Measurements from ENCODE around the gene APLF.
"Not testable (repeated sequence)": the region's sequence is repeated elsewhere in the genome, so short reads cannot be mapped to it uniquely, and the experiment has no call there.

APLF gene

DNA sequence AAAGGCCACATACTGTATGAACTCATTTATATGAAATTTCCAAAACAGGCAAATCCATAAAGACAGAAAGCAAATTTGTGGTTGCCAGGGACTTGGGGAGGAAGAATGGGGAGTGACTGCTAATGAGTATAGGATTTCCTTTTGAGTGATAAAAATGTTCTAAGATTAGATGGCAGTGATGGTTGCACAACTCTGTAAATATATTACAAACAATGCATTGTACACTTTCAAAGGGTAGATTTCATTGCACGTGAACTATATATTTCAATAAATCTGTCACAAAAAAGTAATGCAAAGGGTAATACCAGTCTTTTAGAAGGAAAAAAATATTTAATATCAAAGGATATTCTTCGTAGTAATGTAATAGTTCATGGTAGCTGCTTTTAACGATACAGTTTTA is 112.3 kb downstream of the APLF start:
- DNase-seq (ENCODE audit: low read depth in 2 of 2), result no peak

DNA sequence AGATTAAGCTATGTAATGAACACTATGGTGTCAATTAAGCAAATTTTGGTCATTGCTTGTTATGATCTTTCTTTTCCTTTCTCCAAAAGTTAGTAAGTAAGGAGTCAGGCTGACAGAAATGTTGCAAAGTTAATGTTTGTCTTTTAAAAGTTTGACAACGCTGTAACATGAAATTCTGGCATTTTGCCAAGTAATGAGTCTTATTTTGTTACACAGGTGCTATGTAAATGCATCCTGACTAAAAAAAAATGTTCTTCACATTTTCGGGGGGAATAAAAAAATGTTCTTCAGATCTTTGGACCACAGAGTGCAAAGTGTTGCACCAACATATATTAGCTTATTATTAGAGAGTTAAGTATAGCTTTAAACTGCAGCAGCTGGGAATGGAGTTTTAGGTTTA is 121.2 kb downstream of the APLF start:
- DNase-seq (ENCODE audit: low read depth in 2 of 2), result no peak

DNA sequence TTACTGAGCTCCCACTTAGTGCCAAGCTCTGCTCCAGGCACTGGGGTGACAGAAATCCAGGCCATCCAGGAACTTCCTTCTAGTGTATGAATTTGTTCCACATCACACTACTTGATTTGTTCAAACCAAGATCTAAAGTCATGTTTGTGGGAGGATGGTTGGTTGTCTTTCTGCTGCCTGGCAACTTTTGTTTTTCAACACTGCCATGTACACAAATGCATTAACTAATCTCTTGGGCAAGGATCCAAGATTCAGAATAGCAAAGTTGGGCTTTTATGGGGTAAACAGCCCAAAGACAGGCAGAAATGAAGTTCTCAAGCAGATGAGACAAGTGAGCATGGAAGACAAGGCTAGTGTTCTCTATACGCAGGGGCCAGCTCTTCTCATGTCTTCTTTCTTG is 122.6 kb downstream of the APLF start:
- DNase-seq (ENCODE audit: low read depth in 2 of 2), result no peak

DNA sequence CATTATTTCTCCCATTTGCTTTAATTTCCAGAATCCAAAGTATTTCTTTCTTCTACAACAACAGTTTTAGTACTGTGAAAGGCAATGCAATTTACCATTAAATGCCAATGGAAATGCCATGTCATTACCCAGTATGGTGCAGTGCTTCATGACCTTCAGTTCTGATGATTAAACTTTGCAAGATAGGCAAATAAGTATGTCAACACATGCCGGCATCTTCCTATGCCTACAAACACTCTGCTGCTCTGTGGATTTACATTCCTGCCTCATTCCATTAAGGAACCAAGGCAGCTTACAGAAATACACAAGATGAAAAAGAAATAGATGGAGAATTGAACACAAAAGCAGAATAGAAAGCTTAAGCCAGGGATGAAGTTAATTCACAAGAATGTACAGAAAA is 123.3 kb downstream of the APLF start:
- no peak for DNase-seq (ENCODE audit: low read depth in 2 of 2)

DNA sequence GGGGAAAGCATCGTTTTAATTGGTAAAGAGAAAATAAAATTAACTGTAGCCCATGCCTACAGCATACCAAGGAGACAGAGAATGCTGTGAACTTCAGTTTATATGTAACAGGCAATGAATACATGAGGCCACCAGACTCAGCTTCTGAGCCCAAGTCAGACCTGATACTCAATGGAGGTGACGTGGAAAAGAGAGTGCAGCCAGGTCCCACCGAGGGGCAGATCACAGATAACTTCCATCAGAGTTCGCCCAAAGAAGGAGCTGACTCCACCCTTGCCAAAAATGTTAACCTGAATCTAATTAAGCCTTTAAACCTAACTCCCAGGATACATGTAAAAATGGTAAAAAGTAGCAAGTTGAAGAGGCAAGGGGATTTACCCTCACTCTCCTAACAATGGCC is 123.8 kb downstream of the APLF start:
- DNase-seq (ENCODE audit: low read depth in 2 of 2), result no peak

DNA sequence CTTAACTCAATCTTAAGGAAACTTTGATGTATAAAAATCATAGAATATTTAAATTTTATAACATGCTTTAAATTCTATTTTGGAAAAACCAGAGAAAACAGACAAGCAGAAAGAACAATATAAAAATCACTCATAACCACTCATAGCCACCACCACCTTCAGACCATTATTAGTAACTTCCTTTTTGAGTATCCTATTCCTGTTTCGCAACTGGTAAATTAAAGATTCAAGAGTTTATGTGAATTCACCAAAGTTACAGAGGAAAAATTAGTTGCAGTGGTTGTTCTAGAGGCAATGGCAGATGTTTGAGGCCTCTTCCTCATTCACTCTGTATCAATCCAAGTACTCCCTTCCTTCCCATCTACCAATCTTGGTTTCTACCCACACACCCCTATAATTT is 126.7 kb downstream of the APLF start:
- DNase-seq (ENCODE audit: low read depth in 2 of 2), result no peak

DNA sequence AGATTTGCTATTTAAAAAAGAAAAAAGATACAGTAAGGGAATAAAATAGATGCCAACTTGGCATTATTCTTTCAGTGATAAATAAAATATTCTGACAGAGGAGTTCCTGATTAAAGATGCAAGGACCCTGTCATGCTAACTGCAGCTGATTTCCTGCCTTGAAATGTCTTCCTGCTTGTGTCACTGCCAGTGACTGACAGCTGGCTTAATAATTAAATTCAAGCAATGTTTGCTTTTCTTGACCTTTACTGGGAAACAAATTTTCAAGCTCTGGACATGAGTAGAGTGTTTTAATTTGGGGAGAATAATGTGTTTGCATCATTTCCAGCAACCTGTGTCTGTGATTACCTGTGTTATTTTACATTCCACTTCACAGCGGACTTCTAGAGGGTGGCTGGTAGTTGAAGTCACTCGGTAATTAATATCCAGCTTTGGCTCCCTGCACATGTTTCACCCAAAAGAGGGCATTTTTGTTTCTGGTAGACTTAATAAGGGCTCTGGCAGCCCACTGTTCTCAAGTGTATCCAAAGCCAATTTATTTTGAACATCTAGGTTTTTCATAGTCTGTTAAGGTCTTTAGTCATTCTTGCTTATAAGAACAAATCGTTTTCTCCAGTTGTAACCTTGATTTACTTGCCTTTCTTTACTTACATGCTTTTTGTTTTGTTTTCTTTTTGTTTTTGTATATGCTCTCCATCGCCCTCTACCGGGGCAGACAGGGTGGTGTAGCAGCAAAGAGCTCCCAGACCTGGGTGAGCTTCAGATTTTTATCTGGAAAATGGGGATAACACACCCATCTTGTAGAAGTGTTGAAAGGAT is 127.5 kb downstream of the APLF start:
- DNase-seq (ENCODE audit: low read depth in 2 of 2), result peak in 1 of 2 donors; percentile 8

DNA sequence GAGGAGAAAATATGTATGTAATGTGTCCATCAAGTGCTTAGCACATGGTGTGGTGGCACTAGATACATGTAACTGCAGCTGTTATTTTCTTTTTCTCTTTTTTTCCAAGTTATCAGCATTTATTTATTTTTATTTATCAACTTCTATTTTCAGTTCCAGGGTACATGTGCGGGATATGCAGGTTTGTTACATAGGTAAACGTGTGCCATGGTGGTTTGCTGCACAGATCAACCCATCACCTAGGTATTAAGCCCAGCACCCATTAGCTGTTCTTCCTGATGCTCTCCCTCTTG is 128.1 kb downstream of the APLF start:
- not testable (repeated sequence) for DNase-seq (ENCODE audit: low read depth in 2 of 2)

DNA sequence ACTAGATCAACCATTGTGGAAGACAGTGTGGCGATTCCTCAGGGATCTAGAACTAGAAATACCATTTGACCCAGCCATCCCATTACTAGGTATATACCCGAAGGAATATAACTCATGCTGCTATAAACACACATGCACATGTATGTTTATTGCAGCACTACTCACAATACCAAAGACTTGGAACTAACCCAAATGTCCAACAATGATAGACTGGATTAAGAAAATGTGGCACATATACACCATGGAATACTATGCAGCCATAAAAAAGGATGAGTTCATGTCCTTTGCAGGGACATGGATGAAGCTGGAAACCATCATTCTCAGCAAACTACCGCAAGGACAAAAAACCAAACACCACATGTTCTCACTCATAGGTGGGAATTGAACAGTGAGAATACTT is 133.1 kb downstream of the APLF start:
- DNase-seq (ENCODE audit: low read depth in 2 of 2), result not testable (repeated sequence)

DNA sequence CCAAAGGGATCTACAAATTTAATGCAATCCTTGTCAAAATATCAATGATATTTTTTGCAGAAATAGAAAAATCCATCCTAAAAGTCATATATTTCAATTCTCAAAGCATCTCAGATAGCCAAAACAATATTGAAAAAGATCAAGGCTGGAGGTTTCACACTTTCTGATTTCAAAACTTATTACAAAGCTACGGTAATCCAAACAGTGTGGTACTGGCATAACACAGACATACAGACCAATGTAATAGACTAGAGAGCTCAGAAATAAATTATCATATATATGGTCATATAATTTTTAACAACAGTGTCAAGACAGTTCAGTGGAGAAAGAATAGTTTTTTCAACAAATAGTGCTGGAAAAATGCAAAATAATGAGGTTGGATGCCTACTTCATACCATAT is 135.7 kb downstream of the APLF start:
- no peak for DNase-seq (ENCODE audit: low read depth in 2 of 2)

DNA sequence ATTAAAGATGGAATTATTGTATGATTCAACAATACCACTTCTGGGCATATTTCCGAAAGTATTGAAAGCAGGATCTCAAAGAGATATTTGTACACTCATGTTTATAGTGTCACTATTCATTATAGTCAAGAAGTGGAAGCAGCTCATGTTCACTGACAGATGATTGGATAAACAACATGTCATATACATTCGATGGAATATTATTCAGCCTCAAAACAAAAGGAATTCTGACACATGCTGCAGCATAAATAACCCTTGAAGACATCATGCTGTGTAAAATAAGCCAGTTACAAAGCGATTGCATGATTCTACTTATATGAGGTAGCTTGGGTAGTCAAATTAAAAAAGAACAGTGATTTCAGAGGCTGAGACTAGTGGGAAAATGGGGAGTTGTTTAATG is 136.7 kb downstream of the APLF start:
- no peak for DNase-seq (ENCODE audit: low read depth in 2 of 2)

DNA sequence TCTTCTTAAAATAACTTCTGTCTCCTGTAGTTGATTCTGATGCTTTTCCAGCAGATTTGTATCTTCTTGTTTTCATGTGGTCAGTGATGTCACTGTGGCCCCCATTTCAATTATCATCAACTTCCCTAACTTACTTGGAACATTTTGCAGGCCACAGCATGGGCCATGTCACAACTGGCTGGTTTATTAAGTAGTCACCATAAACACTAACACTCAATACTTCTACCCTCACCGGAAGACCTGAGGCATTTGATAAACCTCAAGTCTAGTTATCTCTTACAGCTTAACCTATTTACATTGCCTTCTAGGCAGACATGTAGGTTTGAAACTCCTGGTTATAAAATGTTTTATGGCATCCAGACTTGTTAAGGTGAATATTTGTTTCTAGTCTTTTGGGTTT is 138.6 kb downstream of the APLF start:
- DNase-seq (ENCODE audit: low read depth in 2 of 2), result no peak

DNA sequence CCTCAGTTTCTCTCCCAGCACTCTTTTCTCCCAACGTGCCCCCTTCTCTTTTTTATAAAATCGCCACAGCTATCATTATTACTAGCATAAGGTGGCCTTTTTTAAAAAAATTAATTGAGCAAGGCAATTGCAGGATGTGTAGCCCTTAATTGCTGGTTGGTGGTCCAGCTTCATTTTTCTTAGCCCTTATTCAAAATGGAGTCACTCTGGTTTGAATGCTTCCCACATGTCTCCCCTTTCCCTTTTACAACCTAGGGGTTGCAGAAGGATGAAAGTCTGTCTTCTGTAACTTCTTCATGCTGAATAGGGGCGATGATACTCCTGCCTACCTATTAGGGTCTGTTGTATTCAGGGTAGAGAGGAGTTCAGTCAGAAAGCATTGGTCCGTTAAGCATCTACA is 139.4 kb downstream of the APLF start:
- DNase-seq (ENCODE audit: low read depth in 2 of 2), result no peak

DNA sequence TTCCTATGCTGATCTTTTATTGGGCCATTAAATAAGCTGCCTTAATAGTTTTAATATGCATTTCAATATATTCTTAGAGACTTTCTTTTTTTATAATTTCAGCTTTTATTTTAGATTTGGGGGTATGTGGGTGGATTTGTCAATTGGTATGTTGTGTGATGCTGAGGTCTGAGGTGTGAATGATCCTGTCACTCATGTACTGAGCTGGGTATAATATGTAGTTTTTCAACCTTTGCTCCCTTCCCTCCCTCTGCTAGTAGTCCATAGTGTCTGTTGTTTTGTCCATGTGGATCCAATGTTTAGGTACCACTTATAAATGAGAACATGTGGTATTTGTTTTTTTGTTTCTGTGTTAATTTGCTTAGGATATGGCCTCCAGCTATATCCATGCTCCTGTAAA is 140.5 kb downstream of the APLF start:
- DNase-seq (ENCODE audit: low read depth in 2 of 2), result no peak

DNA sequence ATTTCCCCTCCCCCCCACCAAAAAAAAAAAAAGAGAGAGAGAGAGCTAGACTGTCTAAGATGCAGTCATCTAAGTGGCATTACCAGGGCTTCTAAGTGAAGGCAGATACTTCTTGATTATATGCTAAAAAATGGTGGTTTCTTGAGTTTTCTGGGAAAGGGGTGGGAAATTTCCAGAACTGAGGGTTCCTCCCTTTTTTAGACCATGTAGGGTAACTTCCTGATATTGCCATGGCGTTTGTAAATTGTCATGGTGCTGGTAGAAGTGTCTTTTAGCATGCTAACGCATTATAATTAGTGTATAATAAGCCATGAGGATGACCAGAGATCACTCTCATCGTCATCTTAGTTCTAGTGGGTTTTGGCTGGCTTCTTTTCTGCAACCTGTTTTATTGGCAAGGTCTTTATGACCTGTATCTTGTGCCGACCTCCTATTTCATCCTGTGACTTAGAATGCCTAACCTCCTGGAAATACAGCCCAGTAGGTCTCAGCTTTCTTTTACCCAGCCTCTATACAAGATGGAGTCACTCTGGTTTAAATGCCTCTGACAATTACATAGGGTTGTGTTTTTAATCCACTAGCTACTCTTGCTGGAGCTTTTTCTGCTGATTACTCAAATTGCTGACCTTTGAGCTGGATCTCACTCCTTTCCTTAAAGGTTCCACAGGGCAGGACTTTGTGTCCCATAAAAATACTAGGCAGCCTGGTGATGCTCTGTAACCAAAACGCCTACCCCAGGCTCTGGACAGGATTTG is 145.6 kb downstream of the APLF start:
- no peak for DNase-seq (ENCODE audit: low read depth in 2 of 2)

DNA sequence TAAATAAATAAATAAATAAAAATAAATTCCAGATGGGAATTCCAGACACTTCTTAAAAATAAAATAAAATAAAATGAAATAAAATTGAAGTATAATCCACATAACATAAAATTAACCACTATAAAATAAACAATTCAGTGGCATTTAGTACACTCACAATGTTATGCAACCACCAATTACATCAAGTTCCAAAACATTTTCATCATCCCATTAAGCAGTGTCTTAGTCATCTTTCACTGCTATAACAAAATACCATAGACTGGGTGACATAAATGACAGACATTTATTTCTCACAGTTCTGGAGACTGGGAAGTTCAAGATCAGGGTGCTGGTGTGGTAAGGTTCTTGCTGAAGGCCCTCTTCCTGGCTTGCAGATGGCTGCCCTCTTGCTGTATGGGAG is 153.4 kb downstream of the APLF start:
- no peak for DNase-seq (ENCODE audit: low read depth in 2 of 2)

DNA sequence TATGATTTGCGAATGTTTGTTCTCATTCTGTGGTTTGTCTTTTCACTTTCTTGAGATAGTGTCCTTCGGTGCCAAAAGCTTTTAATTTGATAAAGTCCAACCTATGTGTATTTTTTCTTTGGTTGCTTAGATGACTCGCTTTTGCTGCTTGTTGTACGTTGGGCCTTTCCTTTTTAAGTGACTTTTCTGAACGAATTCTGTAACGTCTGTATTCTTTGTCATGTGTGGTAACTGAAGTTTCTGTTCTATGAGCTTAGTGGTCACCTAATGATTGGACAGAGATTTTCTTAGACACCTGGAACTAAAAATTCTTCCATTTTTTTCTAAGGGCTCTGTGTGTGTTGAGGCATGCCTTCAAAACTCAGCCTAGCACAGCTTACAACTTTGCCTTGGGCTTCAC is 156.4 kb downstream of the APLF start:
- no peak for DNase-seq (ENCODE audit: low read depth in 2 of 2)

DNA sequence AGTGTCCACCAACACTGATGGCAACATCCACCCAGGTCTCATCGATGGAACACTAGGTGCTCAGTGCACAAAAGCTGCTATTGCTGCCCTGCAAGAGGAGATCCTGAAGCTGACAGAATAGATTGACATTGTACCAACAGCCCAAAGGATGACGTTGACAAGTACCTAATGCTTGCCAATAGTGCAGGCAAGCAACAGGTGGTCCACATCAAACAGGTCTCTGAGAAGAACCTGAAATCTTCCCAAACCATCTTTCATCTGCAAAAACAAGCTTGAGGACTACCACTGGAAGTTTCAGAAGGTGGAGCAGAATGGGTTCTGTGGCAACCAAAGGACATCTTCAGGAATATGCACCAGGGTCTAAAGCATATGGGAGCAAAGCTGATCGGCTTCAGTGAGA is 160.2 kb downstream of the APLF start:
- DNase-seq (ENCODE audit: low read depth in 2 of 2), result no peak

Data from stimulated activated CD8-positive, alpha-beta memory T cell treated with anti-CD3 and anti-CD28 coated beads, Interleukin-15, amount 100 ng/mL, for 48 hours (primary cell).